Measurements from ENCODE around the gene COL28A1.

COL28A1 gene

DNA sequence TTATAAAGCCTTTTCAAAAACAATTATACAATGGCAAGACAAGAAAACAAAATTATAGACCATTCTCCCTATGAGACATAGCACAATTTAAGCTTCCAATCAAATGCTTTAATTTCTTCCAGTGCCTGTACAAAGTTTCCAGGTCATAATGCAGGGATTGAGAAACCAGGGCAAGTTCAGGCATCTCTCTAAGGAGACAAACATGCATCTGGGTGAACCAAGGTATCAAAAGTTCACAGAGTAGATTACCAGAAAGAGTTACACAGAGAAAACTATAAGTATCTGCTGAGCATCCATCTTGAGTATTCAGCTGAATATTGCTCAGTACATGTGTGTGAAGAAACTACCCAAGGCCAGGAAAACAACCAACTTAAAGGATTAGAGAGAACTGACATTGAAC lies 89.1 kb downstream of the COL28A1 start:
- H3K27ac ChIP-seq: no peak overlapping the region
- TF ChIP-seq, protein P1, sequence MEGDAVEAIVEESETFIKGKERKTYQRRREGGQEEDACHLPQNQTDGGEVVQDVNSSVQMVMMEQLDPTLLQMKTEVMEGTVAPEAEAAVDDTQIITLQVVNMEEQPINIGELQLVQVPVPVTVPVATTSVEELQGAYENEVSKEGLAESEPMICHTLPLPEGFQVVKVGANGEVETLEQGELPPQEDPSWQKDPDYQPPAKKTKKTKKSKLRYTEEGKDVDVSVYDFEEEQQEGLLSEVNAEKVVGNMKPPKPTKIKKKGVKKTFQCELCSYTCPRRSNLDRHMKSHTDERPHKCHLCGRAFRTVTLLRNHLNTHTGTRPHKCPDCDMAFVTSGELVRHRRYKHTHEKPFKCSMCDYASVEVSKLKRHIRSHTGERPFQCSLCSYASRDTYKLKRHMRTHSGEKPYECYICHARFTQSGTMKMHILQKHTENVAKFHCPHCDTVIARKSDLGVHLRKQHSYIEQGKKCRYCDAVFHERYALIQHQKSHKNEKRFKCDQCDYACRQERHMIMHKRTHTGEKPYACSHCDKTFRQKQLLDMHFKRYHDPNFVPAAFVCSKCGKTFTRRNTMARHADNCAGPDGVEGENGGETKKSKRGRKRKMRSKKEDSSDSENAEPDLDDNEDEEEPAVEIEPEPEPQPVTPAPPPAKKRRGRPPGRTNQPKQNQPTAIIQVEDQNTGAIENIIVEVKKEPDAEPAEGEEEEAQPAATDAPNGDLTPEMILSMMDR (conservative IDR thresholded peaks at IDR 0.05): no peak

DNA sequence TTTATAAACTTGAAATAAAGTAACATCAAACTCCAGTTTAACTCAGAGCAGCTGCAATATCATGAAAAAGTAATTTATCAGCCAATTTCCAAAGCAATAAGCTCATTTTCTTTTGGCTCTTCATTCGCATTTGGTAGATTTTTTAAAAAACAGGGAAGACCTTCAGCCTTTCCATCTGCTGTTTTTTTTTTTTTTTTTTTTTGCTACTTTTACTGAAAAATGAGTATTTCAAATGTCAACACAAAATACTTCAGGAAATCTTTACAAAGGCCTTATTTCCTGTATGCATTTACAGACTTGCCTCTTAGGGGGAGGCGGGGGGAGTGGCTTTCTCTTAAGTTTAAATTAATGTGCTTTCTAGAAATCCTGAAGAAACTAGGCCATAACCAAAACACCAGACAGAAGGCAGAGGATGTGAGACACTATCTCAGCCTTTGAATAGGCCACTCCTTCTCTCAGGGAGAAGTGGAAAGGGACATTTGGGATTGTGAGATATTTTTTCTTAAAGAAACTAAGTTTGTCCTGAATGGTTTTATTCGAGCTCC lies 91.8 kb downstream of the COL28A1 start:
- TF ChIP-seq, protein P1 (conservative IDR thresholded peaks at IDR 0.05): no peak
- no peak overlapping the region for H3K27ac ChIP-seq

DNA sequence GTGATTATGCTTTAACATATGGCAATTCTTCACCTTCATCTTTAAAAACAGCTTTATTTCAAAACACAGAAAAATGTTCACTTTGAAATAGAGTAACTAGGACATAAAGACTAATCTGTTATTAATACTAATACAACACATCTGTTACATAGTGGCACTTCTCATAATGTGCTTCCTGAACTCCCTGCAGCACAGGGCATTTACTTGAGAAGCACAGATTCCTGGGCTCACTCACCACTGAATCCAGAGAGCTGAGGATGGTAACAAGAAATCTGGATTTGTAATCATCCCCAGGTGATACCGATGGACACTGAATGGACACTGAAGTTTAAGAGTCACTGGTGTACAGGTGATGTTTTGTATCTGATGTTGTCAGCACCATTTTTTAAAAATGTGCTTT lies 96.1 kb downstream of the COL28A1 start:
- peak overlapping the region; percentile 34; the same call in 1 of the 2 replicates for H3K27ac ChIP-seq
- TF ChIP-seq, protein P1 (conservative IDR thresholded peaks at IDR 0.05): no peak

DNA sequence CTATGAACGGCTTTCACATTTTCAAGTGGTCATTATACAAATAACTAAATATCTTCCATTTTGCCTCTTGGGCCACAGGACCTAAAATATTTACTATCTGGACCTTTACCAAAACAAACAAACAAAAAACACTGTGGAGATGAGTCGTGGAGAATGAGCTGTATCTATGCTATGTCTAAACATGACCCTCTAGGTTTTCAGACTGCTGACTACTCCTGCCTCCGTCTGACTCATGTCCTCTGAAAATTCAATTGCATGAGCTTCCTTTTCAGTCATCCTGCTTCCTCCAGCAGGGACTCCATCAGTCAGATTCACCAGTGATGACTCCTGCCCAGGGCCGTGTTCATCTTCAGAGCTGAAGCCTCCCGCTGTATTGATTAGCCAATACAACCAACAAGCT lies 96.8 kb downstream of the COL28A1 start:
- H3K27ac ChIP-seq: peak overlapping the region; percentile 34
- TF ChIP-seq, protein P1 (conservative IDR thresholded peaks at IDR 0.05): no peak

DNA sequence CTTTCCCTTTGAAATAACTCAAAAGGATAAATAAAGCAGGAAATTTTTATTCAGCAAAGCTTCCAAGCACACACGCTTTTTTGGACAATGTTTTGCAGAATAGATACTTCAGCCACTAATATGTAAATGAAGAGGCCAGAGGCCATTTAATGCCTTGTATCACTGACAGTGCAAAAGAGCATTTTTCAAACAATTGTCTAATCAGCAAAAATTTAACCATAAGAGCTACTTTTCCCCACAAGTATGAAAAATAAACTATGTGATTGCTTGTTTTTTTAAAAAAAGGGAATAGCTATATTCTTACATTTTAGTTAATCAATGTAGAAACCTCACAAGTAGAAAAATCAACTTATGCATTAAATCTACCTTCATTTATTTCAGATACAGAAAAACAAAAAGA lies 99.7 kb downstream of the COL28A1 start:
- H3K27ac ChIP-seq: no peak overlapping the region
- TF ChIP-seq, protein P1 (conservative IDR thresholded peaks at IDR 0.05): no peak

DNA sequence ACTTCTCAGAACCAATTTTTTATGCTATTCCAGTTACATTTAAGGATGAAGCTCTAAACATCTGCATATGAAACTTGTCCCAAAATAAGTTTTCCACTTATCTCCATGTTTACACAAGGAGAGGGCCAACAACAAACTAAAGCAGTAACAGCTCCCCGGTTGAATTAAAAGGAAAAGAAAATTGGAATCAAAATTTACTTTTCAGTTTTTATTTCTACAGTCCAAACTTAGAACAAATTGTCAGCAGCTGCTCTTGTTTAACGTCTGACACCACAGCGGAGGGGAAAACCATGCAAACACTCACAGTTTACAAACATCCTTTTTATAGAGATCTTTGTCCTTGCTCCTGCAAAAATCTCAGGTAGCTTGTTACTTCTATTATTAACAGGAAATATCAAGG lies 101.3 kb downstream of the COL28A1 start:
- H3K27ac ChIP-seq: peak overlapping the region; percentile 58
- TF ChIP-seq, protein P1 (conservative IDR thresholded peaks at IDR 0.05): no peak

DNA sequence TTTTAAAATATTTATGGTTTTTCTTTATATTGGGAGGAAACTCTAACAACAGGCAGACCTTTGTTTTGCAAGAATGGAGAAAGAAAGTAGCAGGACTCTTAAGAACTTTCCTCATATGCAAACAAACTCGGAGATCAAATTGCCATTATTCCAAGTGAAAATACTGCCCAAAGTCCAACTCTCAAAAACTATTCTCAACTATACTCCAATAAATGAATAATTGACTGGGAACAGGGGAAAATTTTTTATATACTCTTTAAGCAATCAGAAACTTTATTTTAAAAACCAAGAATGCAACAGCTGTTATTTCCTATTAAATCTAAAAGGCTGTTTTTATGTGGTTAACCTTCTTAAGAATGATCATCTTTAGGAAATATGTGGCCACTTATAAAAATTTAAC lies 101.9 kb downstream of the COL28A1 start:
- peak overlapping the region; percentile 58 for H3K27ac ChIP-seq
- TF ChIP-seq, protein P1 (conservative IDR thresholded peaks at IDR 0.05): no peak
